GM18870 (cell line): ENCODE results near the gene SLC35G3.
A peak's percentile ranks its signal among the peaks of the same experiment; 100 is the strongest.
"Not testable (repeated sequence)": the region's sequence is repeated elsewhere in the genome, so short reads cannot be mapped to it uniquely, and the experiment has no call there.

Experiments
- ATAC-seq: cut with Tn5 transposase; IDR thresholded peaks from one replicate; pipeline ENCODE4 v1.9.1; 2021; ENCODE audit warnings: moderate library complexity; ENCODE audit not compliant: unreplicated experiment

SLC35G3 gene

GRCh38 chr17:35194001-35194400 lies at the start of gene SLC35G3:
TSS of gene SLC35G3 (minus strand) at chr17:35194393. CDS start at chr17:35194307, 86 bp downstream.
- ATAC-seq = not testable (repeated sequence)

DNA sequence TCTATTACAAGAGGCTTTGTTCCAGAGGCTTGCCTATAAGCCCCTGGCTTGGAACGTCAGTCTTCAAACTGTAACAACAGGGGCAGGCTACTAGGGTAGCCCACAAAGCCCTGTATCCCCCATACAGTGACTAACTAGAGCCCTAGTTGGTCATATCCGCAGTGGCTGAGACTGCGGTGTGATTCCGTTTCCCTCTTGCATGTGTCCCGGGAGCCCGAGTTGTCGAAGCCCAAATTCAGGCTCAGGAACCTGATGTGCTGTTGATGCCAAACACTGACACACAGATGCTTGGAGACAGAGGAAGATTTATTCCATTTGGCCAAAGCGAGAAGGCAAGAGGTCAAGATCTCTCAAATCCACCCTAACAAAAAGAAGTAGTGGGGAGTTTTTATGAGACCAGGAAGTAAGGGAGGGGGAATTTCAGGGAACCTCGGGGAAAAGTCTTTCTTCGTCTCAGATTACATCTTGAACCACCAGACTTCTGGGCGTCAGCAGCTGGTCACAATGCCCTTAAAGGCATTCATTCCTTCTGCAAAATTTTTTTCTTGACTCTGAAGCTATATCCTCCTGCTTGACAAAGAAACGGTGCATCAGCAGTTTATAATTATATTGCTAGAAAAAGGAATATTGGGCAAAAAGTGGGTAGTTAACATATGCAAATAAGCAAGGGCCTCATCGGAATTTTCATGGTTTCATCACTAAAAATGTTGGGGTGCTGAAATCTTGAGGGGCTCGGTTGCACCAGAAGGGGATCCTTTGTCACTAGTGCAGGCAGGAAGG lies 49.6 kb upstream of the SLC35G3 start:
- ATAC-seq = no peak

GRCh38 chr17:35242805-35243560 lies 48.8 kb upstream of the SLC35G3 start, which contains the start of gene SLFN5:
TSS of gene SLFN5 (plus strand) at chr17:35243072. CDS start at chr17:35258691, 15,619 bp downstream.
- peak; percentile 54 for ATAC-seq

DNA sequence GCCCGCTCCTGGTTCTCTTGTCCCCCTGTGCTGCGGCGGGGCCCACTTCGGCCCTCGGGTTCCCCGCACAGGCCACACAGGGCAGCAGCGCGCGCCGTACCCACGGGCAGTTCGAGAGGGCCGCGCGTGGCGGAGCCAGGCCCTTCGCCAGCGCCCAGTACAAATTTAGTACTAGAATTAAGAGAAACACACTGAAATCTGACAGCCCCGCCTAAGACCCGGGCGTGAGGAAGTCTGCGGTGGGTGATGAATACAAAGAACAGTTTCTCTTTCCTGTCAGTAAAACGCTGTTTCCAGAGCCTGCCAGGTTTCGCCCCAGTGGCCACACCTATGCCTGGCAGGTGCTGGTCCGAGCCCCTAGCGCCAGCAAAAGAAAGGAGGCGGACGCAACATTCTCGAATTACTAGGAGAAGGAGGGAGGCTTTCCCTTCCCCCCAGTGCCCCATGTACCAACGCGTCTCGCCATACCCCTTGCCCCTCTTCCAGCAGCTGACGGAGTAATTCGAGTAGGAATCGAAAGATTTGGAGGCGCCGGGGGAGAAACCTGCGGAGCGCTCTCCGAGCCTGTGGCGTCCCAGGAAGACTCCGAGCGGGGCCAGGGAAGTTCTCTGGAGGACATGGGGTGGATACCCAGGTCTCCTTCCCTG lies 48.1 kb upstream of the SLC35G3 start:
- ATAC-seq = peak; percentile 48

DNA sequence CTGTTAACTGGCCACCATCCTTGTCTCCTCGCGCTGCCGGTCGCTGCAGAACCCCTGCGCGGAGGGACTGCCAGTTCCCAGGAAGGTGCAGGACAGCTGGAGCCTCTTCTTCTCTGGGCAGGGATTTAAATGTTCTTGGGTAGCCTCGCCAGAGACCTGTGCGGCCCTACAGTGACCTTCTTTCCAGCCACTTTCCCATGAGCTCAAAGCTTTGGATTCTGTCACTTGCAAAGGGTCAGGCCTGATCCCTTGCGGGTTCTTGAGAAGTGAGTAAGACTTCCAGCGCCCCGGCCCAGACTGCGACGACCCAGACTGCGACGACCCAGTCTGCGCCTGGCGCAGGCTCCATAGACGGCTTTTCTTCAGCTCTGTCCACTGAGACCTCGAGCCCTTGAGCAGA lies 47.3 kb upstream of the SLC35G3 start:
- ATAC-seq = no peak

- ATAC-seq = no peak
These were observed 46.7 kb upstream of the SLC35G3 start for GRCh38 chr17:35240861-35241260.

DNA sequence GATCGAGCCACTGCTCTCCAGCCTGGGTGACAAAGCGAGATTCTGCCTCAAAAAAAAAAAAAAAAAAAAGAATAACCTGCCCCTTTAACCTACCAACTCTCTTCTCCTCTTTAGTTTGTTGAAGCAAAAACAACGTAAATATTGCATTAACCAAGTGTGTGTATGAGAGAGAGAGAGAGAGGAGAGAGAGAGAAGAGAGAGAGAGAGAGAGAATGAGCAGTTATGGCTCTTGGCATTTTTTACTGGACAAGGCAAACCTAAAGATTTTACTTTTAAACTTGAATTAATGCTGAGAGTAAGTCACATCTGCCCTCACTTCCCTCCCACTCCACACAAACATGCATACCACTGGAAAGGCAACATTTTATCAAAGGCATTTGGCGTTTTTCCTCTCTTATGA lies 45.6 kb upstream of the SLC35G3 start:
- ATAC-seq = no peak

DNA sequence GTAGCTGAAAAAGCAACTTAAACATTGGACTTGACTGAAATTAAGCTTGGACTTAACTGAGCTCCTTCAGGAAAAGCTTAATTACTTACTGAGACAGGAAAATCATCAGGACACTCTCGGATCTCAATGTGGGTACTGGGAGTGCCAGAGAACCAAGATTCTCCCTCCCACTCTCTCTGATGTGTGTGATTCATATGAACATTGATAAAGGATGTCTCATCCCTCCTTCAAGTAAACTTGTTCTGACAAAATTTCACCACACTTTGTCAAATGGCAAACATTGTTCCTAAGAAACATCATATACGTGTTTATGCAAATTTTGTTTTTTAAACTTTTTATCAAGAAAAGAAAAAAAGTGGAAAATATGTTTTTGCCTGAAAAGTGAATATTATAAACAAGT lies 44.6 kb upstream of the SLC35G3 start:
- ATAC-seq = no peak

DNA sequence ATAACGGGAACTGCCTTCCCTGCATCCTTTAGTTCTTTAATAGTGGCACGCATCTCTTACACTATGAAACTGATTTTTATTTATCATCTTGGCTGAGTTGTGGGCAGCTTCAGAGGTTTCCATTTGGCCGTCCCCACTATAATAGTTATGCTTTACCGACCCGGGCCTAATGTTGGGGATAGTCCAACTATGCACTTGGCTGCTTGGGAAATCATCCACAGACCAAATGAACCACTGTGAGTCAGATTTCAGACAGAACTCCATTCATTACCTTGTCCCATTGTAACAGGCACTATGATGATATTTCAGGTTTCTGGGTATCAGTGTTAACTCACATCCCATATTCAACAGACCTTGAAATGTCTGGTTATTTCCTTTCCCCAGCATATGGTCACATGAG lies 42.6 kb upstream of the SLC35G3 start:
- no peak for ATAC-seq

GRCh38 chr17:35235917-35236316 lies 41.7 kb upstream of the SLC35G3 start:
- no peak for ATAC-seq

GRCh38 chr17:35235289-35235688 lies 41.1 kb upstream of the SLC35G3 start:
- ATAC-seq = no peak

- not testable (repeated sequence) for ATAC-seq
These were observed 40.1 kb upstream of the SLC35G3 start for GRCh38 chr17:35234315-35234714.

- ATAC-seq = no peak
These were observed 35.4 kb upstream of the SLC35G3 start for GRCh38 chr17:35229638-35230037.

DNA sequence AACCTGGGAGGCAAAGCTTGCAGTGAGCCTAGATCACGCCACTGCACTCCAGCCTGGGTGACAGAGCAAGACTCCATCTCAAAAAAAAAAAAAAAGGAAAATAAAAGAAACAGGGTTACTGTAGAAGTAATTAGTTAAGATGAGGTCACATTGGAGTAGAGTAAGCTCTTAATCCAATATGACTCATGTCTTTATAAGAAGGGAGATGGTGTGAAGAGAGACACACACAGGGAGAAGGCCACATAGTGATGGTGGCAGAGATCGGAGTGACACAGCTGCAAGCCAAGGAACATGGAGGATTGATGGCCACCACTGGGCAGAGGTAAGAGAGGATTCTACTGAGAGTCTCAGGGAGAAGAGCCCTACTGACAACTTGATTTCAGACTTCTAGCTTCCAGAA lies 33.4 kb upstream of the SLC35G3 start:
- ATAC-seq = no peak

- no peak for ATAC-seq
These were observed 30.2 kb upstream of the SLC35G3 start for GRCh38 chr17:35224436-35224835.

DNA sequence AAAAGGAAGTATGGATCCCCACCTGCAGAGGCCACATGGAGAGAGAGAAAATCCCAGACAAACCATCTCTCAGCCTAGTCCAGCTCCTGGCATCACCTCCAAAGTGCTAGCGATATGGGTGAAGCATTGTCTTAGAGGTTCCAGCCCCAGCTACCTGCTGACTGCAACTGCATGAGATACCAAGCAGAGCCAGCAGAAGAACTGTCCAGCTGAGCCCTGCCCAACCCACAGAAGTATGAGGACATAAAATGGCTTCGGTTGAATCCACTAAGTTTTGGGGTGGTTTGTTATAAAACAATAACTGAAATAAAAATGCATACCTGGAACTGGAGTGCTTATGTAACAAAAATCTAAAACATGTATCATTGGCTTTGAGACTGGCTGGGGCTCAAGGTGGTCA lies 28.3 kb upstream of the SLC35G3 start:
- no peak for ATAC-seq

GRCh38 chr17:35218915-35219314 lies 24.7 kb upstream of the SLC35G3 start:
- ATAC-seq = no peak

DNA sequence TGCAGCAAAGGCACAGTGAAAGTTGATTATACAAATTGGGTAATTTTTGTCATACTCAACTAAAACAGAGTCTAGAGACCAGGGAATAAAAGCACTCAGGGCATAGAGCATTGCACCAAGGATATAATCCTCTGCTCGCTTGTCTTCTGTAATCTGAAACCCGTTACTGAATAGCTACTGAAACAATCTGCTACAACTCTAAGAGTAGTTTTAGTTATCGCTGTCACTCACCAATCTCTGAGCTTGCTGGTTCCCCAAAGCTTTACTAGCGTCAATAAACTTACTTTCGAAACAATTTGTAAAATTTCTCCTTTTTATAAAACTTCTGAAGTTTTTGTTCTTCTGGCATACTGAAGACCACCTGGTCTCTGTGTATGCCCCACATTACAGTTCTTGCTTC lies 22.9 kb upstream of the SLC35G3 start:
- no peak for ATAC-seq

GRCh38 chr17:35214631-35215273 lies 20.6 kb upstream of the SLC35G3 start:
- ATAC-seq = no peak

- no peak for ATAC-seq
These were observed 20.0 kb upstream of the SLC35G3 start for GRCh38 chr17:35214192-35214591.

DNA sequence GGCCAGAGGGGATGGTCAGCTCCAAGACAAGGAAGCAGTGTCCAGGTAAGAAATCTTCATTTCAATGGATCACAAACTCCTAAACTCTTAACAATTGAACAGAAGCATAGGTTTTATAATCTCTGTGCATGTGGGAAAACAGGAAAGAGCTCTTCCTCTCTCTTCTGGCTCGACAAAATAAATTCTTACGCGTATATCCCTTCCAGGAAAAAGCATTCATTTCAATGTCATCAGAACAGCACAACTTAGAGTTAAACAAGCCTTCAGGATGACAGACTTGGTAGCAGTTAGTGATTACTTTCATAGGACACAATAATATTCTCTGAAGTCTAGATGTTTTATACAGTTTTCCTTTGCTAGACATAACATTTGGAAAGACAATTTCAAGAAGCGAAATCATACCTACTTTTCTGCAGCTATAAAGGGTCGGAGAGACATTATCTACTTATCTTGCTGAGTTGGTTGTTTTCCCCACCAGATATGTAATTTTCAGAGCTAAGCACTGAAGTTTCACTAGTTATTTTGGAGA lies 19.3 kb upstream of the SLC35G3 start:
- no peak for ATAC-seq
